GM19240 (cell line): Measurements from ENCODE around the gene CIB4.

Experiments
- DNase-seq: peaks from one replicate; pipeline ENCODE4 v3.0.0; 2011; ENCODE audit warnings: low spot score; ENCODE audit not compliant: insufficient read length

Gene CIB4

DNA sequence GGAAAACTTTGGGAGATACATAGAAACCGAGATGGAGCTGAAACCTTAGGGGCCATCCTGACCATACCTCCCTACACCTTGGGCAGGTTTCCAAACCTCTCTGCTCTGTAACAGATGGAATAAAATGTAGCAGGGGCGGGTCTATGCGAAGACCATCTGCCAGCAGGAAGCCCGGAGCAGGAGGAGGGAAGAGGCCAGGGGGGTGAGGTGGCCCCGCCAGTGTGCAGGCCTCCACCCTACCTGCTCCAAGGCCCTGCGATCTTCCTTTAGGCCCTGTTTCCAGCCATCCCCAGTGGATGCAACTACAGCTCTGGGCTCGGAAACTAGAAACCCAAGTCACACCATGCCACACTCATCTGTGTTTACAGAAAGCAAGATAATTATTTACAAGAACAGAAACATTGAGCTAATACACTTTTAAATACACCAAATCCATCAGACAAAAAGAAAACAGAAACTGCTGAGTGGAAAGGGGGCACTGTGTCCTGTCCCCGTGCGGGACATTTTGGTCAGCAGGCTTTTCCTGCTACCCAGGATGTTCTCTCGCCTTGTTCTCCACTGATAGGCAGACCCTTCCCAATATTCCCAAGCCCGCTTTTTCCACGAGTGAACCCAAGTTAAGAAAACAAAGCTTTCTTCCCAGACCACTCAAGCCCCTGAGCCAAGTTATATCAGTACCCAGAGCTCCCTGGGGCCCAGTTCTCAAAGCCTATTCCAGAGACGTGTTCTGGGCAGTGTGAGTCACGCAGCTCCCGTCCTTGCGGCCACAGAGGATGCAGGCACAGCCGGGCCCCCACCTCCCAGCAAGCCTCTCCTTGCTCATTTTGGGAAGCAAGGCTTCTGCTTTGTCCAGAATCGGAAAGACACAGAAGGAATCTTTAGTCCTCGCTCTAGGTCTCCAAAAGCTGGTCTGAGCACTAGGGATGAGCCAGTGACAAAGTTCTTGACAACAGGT lies 17.3 kb downstream of the CIB4 start:
- no peak for DNase-seq

DNA sequence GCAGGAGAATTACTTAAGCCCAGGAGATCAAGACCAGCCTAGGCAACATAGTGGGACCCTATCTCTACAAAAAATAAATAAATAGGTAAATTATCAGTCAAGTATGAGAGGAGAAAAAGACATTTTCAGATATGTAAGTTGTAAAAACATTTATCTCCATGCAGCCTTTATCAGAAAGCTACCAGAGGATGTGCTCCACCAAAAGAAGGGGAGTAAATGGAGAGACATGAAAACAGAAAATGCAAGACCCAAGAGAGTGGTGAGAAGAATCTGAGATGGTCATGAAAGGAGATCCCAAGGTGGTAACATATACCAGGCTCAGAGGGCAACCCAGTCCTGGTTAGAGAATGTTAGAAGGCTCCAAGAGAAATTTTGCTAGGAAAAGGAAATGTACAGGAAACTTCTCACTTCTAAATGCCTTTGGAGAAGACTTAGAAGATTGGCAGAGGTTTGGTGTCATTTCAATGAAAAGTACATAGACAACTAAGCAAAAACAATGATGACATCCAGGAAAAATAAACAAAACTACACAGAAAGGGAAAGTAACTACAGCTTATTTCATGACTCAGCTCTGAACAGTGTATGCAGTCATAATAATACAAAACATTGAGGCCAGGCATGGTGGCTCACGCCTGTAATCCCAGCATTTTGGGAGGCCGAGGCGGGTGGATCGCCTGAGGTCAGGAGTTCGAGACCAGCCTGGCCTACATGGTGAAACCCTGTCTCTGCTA lies 19.5 kb downstream of the CIB4 start:
- DNase-seq: no peak

DNA sequence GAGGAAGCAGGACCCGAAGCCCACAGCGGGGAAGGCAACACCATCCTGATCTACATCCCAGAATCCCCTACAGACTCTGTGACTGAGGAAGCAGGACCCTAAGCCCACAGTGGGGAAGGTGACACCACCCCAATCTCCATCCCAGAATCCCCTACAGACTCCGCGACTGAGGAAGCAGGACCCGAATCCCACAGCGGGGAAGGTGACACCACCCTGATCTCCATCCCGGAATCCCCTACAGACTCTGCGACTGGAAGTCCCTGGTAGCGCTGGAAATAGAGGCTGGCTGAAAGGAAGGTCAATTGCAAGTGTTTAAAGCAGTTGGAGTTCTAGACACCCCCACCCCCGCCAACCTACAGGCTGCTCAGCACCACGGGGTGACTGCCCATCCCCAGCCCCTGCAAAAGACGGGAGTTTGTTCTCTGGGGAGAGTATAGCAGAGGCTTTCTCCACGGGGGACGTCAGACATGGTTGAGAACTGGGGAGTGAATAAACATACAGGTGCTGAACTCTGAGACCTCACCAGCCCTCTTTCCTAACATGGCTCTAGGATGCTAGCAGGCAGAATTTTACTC lies 21.0 kb downstream of the CIB4 start:
- DNase-seq: no peak

DNA sequence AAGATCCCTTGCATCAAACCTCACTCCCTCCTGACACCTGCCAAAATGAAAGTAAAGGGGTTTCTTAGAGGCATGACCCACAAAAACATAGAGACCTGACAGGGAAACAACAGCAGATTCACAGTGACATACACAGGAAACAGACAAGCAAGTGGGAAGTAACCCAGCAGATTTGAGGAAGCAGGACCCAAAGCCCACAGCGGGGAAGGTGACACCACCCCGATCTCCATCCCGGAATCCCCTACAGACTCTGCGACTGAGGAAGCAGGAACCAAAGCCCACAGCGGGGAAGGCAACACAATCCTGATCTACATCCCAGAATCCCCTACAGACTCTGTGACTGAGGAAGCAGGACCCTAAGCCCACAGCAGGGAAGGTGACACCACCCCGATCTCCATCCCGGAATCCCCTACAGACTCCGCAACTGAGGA lies 21.6 kb downstream of the CIB4 start:
- no peak for DNase-seq

DNA sequence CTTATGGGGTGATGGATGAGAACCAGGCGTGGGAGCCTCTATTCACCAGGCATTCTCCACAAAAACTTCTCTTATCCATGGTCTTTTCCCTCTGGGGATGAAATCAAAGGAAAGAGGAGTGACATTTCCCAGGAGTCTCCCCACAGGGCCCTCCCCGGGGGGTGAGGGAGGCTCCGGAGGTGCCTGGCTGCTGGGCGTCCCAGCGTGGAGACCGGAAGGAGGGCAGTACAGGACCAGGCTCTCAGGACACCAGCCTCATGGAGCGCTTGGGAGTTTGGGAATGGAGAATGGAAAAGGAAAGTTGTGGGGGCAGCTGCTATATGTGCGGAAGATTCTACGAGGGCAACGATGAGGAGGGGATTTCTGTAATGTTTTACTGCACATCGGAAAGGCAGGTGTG lies 22.1 kb downstream of the CIB4 start:
- no peak for DNase-seq

DNA sequence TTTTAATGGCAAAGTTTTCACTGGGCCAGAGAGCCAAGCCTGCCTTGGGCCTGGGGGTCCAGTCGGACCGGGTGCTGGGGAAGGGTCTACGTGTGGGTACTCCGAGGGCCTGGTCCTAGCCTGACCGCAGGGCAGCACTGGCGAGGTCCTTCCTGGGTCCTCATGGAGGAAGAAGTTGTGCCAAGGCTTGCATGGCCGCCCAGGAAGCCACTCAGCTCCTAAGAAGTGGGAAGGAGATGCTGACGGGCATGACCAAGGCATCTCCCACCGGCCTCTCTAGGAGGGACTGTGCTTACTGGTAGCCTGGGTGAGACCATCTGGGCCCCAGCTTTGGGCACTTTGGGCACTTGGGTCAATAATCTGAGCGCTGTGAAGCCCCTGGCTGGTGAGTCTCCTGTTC lies 22.6 kb downstream of the CIB4 start:
- DNase-seq: no peak

DNA sequence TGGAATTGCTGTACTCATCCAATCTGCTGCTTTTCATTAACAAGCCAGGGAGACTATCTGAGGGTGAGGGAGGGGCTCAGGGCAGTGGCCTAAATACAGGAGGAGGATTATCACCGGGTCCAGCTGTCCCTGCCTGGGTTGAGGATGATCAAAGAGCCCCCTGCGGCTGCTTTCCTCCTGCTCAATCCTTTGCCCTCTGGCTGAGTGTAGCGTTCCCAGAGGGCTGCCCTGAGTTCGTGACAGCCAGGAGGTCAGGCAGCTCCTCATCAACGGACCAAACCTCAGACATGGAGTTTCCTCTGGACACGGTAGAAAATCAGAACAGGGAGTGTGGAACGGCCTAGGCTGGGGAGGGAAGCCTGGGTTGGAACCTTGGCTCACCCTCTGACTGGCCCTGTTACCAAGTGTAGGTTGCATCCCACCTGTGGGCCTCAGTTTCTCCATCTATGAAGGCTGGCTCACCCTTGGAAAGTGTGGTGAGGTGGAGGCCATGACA lies 23.5 kb downstream of the CIB4 start:
- no peak for DNase-seq

DNA sequence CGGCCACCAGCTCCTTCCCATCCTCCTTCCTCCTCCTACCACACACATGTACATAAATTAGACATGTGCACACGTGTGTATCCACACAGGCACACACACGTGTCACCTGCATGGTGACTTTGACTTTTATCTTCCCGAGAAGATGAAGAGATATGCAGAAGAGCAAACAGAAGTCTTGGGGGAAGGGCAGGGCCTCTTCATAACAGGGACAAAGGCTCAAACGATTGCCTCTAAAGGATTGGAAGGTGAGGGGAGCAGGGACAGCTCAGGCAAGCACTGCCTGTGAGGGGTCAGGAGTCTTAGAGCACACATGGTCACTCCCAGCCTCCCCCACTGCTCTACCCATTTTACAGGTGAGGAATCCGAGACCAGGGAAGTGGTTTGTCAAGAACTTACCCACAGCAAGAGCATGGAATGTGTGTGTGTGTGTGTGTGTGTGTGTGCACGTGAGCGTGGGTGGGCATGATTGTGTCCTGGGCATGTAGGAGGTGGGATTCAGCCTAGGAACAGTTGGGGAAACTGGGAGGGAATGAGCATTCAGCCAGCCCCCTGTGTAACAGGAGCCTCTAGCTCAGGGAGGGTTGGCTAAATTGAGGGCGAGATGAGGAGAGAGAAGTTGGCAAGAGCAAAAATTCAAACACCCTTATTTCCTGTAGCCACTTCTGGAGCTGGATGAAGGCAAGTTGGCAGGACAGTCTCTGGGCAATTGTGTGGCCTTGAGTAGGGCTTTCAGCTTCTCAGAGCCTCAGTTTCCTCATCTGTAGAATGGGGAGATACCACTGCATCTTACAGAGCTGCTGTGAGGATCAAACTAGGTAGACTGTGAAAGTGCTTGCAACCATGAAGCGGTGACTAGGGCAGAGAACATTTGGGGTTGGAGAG lies 24.2 kb downstream of the CIB4 start:
- no peak for DNase-seq

DNA sequence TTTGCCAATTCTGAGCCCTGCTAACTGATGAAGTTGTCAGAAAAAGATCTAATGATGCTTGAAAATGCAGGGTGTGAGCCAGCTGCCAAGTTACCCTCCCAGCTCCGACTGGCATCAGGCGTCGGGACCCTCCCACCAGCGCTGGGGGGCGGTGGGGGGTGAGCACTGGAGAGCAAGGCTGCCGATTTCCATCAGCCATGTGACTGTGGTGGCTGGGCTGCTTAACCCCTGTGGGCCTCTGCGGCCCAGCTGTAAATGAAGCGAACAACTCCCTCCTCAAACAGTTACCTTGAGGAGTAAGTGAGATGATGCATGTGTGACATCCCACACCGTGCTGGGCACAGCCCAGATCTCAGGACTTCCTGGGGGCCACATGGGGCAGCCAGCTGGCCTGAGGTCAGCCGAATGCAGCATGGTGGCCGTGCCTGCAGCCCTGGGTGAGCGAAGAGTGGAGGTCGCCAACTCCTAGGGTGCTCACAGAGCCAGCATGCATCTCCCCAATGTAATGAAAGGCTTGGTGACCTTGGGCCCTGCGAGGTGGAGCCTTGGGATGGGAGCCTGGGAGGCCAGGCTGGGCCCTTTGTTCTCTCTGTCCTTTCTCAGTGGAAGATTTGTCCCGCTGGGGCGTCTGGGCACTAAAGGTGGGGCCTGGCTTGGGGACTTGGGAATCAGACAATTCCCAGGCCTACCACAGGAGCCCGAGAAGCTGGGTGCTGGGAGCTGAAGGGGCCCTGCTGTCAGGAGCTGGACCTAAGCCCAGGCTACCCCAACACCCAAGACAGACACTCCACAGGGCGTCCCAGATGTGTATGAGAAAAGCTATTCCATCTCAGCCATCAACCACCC lies 25.1 kb downstream of the CIB4 start:
- DNase-seq: no peak

DNA sequence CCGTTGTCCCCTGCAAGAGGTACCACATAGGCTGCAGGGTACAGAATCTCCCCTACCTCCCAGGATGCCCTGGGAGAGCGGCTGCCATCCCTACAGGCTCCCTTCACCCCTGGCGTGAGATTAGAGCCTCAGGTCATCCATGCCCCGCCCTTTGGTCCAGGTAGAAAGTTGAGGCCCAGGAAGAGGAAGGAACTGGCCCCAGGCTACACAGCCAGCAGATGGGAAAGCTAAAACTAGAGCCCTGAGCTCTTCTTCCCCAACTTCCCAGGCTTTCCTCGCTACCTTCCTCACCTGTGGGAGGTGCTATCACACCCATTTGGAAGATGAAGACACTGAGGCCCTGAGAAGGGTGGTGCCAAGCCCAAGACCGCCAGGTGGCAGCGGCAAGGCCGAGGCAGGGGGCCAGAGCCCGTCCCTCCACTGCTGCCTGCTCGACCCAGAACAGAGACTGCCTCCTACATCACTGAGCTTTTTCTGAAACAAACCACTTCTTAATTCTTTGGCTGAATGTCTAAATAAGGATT lies 25.8 kb downstream of the CIB4 start:
- no peak for DNase-seq

DNA sequence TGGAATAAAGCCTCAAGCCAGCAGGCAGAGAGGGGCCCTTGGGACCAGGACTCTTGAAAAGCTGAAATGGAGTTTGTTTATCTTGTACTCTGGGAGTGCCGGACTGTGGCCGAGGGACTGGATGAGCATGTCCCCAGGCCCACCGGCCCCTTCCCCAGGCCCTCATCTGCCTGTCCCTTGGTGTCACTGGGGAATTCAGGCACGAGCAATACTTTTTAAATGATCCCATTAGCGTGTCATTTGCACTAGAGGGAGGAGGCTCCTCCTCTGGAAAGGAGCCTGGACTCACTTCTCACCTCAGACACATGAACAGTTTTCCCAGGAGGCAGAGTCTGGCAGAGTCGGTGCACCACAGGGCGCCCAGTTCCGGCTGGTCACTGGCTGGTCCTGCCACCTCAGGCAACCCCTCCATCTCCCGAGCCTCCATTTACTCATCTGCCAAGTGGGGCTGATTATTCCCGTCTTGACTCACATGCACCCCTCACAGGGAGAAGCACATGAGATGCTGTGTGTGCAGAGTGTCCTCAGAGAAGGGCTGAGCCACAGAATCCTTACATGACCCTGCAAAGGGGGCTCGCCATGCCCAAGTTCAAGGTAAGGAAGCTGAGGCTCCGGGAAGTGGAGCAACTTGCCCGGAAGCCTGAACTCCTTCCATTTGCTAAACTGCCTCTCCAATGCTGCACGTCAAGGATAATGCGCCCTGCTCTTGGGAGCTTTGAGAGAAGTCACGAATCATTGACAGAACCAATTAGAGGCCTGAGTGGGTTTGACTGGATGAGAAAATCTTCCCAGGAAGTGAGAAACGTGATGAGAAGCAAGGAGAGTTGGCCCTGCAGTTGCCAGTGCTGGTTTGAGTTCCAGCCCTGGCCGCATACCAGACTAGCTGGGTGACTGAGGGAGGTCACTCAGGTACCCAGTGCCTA lies 26.7 kb downstream of the CIB4 start:
- DNase-seq: no peak

DNA sequence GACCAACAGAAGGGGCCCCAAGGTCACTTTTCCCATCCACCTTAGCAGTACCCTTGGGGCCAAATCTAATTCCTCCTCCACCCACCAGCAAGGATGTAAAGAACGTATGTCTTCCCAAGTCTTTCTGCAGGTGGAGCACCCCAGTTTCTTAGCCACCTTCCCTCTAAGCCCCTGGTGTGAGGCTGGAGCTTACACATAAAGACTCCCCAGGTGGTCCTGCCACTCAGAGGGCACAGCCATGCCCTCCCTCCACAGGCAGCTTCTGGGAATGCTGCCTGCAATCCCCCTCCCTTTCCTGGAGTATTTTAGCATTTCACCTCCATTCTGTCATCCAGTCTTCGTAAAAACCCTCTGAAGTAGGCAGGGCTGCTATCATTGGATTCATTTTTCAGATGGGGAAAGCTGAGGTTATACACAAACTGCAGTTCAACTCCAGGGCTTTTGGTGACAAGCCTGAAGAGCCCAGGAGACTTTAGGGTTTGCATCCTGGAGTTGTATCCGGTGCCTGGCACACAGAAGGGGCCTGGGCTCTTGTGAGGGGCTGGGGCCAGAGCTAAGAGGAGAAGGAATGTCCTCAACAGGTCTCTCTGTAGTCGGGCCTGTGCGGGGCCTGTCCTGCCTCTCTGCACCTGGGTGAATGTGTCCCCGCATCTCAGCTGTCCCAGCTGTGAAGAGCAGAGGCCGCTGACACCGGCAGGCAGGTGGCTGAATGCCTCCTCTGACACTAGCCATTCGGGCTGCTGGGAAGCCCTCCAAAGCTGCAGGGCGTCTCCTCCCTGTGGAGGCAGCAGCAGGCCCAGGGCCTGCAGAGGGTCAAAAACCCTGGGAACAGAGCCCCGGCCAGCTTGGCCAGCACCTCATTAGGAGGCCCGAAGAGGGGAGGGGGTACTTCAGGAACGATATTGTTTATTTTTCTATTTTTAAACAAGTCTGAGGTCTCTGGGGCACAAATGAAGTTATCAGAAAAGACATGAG lies 27.6 kb downstream of the CIB4 start:
- no peak for DNase-seq

DNA sequence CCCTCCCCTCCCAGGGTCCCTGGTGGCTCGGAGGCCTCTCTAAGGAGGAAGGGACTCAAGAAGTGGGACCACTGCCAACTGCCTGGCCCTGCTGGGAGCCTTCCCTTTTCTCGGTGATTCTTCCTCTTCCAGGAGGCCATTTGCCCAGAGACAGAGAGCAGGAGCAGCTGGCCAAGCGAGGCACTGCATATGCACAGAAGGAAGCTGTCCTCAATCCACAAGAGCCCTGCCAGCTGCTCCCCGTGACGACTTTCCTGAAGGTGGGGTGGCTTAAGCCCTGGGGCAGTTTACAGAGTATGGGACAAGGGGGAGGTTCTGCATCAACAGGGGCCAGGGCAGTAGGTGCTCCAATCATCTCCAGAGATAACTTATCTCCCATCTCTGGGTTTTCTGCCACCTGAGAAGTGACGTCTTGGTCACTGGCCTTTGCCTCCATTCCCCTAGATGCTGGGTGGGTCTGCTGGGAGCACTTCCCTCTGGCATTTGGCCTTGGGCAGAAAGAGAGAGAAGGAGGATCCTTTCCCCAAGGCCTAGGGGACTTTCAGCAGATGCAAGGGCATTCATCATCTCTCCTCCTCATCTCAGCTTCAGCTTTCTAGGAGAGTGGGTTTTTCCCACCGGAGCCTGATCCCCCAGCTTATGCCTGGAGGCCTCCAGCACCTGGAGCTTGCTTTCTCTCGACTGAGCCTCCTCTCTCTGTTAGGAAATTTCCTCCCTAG lies 28.5 kb downstream of the CIB4 start:
- no peak for DNase-seq

DNA sequence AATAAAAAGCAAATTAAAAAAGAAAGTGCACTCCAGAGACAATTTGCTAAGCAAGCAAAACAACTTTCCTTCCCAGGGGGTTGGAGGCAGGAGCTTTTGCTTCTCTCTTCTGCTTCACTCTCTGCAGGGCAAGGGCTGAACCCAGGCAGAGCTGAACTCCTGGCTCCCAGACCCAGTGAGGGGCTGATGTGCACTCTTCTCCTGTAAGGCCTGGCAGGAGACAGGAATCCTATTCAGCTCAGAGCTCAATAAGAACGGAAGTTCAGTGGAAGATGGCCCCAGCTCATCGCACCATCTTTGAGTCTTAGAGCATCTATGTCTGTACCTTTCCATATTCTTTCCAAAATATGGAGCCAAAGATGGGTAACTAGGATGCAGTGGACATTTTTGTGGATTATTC lies 29.1 kb downstream of the CIB4 start:
- DNase-seq: no peak

DNA sequence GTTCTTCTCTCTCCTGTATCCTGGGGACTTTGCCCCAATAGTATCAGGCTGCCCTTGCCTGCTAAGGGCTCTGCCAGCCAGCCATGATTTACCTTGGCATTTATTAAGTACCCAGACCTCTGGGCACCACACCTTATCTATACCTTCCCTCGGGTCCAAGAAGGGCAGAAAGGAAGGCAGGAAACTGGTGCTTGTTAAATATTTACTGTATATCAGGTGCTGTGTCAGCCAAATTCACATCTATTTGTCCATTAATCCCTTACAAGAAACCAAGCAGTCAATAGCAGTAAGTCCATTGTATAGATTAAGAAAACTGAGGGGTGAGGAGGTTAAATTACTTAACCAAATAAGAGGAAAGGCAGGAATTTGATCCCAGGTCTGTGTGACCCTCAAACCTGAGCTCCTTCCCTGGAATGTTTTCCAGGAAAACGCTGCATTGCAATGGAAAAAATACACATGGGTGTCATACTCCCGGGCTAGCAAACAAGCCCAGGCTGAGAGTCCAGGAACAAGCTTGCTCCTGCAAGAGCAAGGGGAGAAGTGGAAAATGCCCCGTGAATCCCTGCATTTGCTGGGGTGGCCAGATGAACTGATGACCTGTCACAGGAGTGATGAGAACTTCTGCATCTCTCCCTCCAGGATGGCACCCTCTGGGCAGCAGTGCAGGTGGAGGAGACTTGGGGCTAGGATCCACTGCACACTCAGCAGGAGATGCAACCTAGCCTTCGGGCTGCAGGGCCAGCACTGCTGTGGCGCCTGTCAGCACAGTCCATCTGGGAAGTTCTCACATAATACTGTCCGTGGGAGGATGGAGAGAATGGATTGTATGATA lies 30.4 kb downstream of the CIB4 start:
- no peak for DNase-seq

DNA sequence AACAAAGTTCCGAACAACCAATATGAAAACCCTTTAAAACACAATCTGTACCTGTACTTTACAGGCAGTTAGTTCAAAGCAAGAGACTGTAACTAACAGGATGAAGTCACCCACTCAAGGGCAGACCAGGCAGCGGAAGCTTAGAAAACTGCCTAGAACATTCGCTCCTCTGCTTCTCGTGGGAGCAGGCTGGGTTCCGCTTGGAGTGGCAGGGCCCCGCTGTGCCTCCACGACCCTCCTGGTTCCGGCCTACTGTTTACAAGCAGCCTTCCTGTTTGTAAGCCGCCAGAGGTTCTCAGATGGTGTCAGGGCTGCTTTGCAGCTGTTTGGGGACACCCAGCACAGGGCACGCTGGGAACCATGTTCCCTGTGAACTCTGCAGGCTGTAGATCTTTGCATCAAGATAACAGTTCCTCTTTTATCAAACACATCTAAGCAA lies 31.3 kb downstream of the CIB4 start:
- no peak for DNase-seq
